GM19193 (cell line): ENCODE results near the gene OGFOD2.
A peak's percentile ranks its signal among the peaks of the same experiment; 100 is the strongest.

Experiments
- POLR2A ChIP-seq: IDR thresholded peaks from 4 replicates; pipeline ENCODE4 v1.6.1; 2011; ENCODE audit not compliant: insufficient read depth, insufficient read length; ENCODE audit errors: extremely low read depth

Gene OGFOD2

GRCh38 chr12:122979001-122979907 lies 4.2 kb downstream of the OGFOD2 start:
- no peak for TF ChIP-seq POLR2A

DNA sequence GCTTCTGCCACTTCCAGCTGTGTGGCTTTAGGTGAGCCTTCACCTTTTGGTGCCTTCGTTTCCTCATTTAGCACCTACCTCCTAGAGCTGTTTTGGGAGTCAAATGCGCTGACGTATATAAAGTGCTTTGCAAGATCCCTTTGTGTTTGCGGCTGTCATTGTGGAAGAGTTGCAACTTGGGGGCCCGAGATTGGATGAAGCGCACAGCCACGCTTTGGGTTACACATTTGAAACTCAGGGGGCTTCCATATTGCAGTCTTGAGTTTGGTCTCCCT lies 4.8 kb downstream of the OGFOD2 start:
- TF ChIP-seq POLR2A = no peak

- peak; percentile 86 for TF ChIP-seq POLR2A
Measured at GRCh38 chr12:122980183-122981035, 5.4 kb downstream of the OGFOD2 start, which contains the start of gene ARL6IP4. ARL6IP4 (plus strand) TSS chr12:122980681; CDS start chr12:122981140, 459 bp downstream.

DNA sequence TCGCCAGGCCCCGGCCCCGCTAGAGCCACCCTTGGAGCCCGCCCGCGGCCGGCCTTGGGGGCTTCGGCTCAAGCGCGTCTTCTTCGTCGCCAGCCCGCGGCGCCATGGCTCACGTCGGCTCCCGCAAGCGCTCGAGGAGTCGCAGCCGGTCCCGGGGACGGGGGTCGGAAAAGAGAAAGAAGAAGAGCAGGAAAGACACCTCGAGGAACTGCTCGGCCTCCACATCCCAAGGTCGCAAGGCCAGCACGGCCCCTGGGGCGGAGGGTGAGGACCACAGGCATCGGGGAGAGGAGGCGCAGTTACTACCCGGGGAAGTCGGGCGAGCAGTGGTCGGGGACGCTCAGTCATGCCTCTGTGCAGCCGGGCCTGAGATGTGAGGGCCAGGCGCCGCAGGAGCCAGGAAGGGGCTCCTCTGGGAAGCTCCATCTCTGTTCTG lies 6.0 kb downstream of the OGFOD2 start:
- no peak for TF ChIP-seq POLR2A

DNA sequence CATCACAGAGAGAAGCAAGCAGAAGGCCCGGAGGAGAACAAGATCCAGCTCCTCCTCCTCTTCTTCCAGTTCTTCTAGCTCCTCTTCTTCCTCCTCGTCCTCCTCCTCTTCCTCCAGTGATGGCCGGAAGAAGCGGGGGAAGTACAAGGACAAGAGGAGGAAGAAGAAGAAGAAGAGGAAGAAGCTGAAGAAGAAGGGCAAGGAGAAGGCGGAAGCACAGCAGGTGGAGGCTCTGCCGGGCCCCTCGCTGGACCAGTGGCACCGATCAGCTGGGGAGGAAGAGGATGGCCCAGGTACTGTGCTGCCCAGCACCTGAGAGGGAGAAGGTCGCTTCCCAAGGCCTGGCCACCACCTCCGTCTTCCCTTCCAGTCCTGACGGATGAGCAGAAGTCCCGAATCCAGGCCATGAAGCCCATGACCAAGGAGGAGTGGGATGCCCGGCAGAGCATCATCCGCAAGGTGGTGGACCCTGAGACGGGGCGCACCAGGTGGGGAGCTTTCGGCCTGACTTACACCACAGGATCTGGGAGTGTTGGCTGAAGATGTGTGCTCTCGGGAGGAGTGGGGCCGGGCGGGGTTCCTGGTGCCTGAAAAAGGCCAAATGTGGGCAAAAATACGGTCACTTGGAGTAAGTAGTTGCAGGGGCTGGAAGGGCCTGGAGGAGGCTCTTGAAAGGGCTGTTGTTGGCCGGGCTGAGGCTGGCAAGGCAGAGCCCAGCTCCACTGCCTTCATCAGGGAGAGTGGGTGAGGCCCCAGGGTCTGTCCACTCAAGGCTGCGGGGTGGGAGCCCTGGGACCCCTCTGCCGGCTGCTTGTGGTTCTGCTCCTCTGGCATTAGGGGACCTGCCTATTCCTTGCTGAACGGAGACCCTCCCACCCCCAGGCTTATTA lies 6.8 kb downstream of the OGFOD2 start:
- no peak for TF ChIP-seq POLR2A

GRCh38 chr12:122982477-122982815 lies 7.4 kb downstream of the OGFOD2 start:
- TF ChIP-seq POLR2A = no peak

GRCh38 chr12:122982963-122983788 lies 8.1 kb downstream of the OGFOD2 start:
- TF ChIP-seq POLR2A = no peak

DNA sequence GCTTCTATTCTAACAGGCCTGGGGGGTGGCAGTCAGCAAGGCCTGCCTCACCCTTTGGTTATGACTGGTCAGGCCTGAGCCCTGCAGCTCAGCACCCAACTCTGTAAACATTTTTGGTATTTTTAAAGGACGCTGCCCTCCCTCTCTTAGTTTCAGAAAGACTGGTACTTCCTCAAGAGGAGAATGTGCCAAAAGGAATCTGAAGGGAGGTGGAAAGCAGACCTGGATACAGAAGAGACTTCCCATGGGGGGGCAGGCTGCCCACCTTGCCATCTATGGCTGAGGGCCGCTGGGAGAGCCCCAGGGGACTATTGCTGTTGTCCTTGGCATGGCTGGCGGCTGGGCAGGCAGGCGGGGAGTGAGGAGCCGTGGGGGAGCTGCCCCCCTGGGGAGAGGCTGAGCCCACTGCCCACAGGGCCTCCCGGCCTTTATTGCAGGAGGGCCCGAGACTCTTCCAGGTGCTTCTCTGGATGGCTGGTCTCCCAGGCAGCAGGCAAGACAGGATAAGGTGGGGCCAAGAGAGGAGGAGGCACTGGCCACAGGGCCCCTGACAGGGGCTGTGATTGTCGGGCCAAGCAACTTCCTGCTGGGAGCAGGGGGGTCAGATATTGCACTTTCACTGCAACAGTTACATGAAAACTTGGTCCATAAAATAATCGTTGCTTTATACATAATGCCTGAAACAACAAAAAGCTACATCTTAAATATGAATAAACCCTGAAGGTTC lies 8.9 kb downstream of the OGFOD2 start:
- TF ChIP-seq POLR2A = no peak

GRCh38 chr12:122984612-122985337 lies 9.7 kb downstream of the OGFOD2 start:
- TF ChIP-seq POLR2A = peak; percentile 48

DNA sequence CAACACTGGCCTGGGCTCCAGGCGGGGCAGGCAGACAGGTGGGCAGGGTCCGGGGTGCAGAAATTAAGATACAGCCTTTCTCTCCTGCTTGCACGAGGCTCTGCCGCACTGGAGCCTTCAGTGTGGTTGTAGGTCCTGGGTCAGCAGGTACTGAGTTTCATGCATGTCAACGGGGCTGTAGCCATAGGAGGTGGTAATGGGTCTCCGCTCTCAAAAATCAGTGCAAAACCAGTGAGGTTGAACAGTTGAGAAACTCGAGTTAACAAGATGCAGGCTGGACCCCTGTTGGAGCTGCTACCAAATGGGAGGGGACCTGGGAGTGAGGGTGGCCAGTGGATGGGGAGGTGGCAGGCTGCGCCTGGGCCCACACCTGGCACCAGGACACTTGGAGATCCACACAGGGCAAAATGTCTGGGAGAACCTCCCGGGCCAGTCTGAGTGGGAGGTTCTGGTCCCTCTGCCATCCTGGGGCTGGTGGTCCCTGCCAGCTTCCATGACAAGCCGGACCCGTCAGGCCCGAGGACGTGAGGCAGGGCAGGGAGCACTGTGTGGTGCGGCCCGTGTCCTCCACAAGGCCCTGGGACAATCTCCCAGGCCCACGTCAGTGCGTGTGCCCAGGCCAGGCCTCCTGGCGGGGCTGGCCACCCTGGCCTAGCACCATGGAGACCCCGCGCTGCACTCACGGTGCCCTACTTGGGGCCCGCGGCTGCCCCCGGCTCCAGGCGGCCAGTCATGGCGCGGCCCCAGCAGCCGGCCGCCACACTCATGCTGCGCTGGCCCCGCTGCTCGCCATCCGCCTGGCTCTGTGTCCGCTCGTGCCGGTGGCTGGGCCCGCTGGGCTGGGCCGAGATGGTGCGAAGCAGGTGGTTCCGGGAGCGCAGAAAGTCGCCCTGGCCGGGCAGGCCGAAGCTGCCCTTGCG lies 10.6 kb downstream of the OGFOD2 start:
- no peak for TF ChIP-seq POLR2A

- no peak for TF ChIP-seq POLR2A
Measured at GRCh38 chr12:122986258-122986871, 11.3 kb downstream of the OGFOD2 start.
